Gastrocnemius medialis (tissue), 4 donors: Measurements from ENCODE around the gene LEMD2.

ENCODE experiments used
- POLR2A ChIP-seq, 2 donors: fragments of 450-650 bp; IDR thresholded peaks; one replicate each; pipeline ENCODE4 v1.6.1; 2017; ENCODE audit warnings: antibody characterized with exemption in 2 of 2, mild to moderate bottlenecking in 2 of 2, moderate library complexity in 2 of 2
- TF ChIP-seq, protein P1 (sequence below), 5 experiments: fragments of 450-650 bp in 3 of 5; fragments of 200-600 bp in 2 of 5; sonication (generic) in 2 of 5; IDR thresholded peaks in 4 of 5; conservative IDR thresholded peaks in 1 of 5; 1 replicate in 4 of 5; 2 replicates in 1 of 5; pipeline ENCODE4 v1.5.1; 2016 to 2019; ENCODE audit warnings: antibody characterized with exemption in 5 of 5, mild to moderate bottlenecking in 3 of 5, moderate library complexity in 3 of 5

DNA sequence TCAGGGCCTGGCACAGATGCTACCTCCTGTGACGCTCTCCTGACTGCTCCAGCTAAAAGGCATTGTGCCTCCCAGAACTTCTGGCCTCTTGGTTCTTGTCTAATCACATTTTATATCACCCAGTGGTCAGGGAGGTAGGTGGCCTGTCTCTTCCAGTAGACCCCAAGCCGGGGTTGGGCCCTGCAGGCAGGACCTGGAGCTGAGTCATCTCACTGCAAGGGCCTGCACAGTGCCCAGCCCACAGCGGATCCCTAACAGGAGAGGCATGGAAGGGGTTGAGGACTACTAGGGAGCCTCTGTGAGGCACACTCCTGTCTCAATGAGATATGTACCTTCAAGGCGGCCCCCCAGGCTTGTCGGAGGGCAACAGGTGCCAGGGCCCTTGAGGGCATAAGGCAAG lies 6.4 kb downstream of the LEMD2 start:
- TF ChIP-seq, protein P1, sequence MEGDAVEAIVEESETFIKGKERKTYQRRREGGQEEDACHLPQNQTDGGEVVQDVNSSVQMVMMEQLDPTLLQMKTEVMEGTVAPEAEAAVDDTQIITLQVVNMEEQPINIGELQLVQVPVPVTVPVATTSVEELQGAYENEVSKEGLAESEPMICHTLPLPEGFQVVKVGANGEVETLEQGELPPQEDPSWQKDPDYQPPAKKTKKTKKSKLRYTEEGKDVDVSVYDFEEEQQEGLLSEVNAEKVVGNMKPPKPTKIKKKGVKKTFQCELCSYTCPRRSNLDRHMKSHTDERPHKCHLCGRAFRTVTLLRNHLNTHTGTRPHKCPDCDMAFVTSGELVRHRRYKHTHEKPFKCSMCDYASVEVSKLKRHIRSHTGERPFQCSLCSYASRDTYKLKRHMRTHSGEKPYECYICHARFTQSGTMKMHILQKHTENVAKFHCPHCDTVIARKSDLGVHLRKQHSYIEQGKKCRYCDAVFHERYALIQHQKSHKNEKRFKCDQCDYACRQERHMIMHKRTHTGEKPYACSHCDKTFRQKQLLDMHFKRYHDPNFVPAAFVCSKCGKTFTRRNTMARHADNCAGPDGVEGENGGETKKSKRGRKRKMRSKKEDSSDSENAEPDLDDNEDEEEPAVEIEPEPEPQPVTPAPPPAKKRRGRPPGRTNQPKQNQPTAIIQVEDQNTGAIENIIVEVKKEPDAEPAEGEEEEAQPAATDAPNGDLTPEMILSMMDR (IDR thresholded peaks at IDR 0.05 in 4 of 5, conservative IDR thresholded peaks at IDR 0.05 in 1 of 5) = no peak
- no peak for TF ChIP-seq POLR2A (IDR thresholded peaks at IDR 0.05)
